ENCODE data around the gene TP53INP2. TPM values are rescaled to one million over a fixed set of nuclear protein-coding genes. Genes with fewer than 3 reads are reported as not detected.

The TP53INP2 gene
- total and polyA plus RNA-seq, 2 donors from 2014 or later, result 23.3 to 31.9 TPM

GRCh38 chr20:34710861-34711574 lies 6.9 kb downstream of the TP53INP2 start:
- Histone ChIP-seq H3K4me3 (ENCODE audit: low read length in 3 of 3) (no peak overlapping the region), H3K9me3 (ENCODE audit: control insufficient read depth in 2 of 3, insufficient read depth in 1 of 3, low read length in 3 of 3) (no peaks in the 10 kb centered on the region), H3K36me3 (ENCODE audit: control insufficient read depth in 2 of 3, insufficient read depth in 3 of 3, low read length in 3 of 3) (peaks cover 0 to 12% (median 7%) of the 10 kb centered on the region in 3 donors), H3K4me1 (ENCODE audit: control insufficient read depth in 2 of 3, insufficient read depth in 2 of 3, low read depth in 1 of 3, low read length in 3 of 3) (peaks cover 0 to 28% (median 20%) of the 10 kb centered on the region in 3 donors), H3K9ac (ENCODE audit: low read length in 3 of 3) (peak overlapping the region in 1 of 3 donors; percentile 44), H3K27me3 (ENCODE audit: control insufficient read depth, insufficient read depth, low read length) (no peaks in the 10 kb centered on the region), H3K27ac (ENCODE audit: low read depth in 2 of 2, low read length in 2 of 2) (no peak overlapping the region)
- TF ChIP-seq, protein P1, sequence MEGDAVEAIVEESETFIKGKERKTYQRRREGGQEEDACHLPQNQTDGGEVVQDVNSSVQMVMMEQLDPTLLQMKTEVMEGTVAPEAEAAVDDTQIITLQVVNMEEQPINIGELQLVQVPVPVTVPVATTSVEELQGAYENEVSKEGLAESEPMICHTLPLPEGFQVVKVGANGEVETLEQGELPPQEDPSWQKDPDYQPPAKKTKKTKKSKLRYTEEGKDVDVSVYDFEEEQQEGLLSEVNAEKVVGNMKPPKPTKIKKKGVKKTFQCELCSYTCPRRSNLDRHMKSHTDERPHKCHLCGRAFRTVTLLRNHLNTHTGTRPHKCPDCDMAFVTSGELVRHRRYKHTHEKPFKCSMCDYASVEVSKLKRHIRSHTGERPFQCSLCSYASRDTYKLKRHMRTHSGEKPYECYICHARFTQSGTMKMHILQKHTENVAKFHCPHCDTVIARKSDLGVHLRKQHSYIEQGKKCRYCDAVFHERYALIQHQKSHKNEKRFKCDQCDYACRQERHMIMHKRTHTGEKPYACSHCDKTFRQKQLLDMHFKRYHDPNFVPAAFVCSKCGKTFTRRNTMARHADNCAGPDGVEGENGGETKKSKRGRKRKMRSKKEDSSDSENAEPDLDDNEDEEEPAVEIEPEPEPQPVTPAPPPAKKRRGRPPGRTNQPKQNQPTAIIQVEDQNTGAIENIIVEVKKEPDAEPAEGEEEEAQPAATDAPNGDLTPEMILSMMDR (IDR thresholded peaks at IDR 0.05; ENCODE audit: borderline replicate concordance, extremely low read depth, insufficient read depth), result no peak
- no peak for DNase-seq
- FAIRE-seq, result no peak
- intact Hi-C loops (cut with DNase I), result no loop called here

- Histone ChIP-seq H3K27me3 (ENCODE audit: control insufficient read depth, insufficient read depth, low read length) (no peaks in the 10 kb centered on the region), H3K9me3 (ENCODE audit: control insufficient read depth in 2 of 3, insufficient read depth in 1 of 3, low read length in 3 of 3) (no peaks in the 10 kb centered on the region), H3K9ac (ENCODE audit: low read length in 3 of 3) (no peak overlapping the region), H3K4me3 (ENCODE audit: low read length in 3 of 3) (no peak overlapping the region), H3K27ac (ENCODE audit: low read depth in 2 of 2, low read length in 2 of 2) (no peak overlapping the region), H3K36me3 (ENCODE audit: control insufficient read depth in 2 of 3, insufficient read depth in 3 of 3, low read length in 3 of 3) (peaks cover 0 to 14% (median 11%) of the 10 kb centered on the region in 3 donors), H3K4me1 (ENCODE audit: control insufficient read depth in 2 of 3, insufficient read depth in 2 of 3, low read depth in 1 of 3, low read length in 3 of 3) (peaks cover 0 to 22% (median 11%) of the 10 kb centered on the region in 3 donors)
- intact Hi-C loops (cut with DNase I), result no loop called here
- FAIRE-seq, result no peak
- DNase-seq, result no peak
- TF ChIP-seq, protein P1 (IDR thresholded peaks at IDR 0.05; ENCODE audit: borderline replicate concordance, extremely low read depth, insufficient read depth), result no peak
These were observed 7.8 kb downstream of the TP53INP2 start for GRCh38 chr20:34711813-34712430.

DNA sequence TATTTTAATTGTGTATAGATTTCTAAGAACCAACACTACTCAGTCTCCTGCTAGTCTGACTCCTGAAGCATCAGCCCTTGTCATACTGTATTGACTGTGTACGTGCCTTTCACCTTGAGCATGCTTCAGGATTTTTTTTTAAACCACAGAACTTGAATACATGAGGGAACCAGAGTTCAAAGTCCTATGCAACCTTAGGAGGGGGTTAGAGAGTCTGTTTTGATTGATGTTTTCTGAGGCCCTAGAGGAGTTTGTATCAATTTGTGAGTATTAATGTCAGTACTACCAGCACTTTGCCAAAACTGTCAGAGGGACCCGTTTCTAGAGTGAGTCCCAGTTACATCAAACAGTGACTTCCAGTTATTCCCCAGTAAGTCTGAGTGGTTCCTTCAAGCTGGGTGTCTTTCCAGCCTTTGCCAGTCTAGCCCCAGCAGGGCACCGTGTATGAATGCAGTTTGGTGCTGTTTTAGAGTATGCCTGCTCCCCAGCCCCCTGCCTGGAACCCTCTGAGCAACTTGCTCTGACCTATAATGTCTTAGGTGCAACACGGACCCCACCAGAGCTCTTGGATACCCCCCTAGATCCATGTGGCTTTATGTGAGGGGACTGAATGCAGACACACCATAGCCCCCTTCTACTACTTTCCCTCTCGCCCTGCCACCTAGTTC lies 8.5 kb downstream of the TP53INP2 start:
- Histone ChIP-seq H3K9me3 (ENCODE audit: control insufficient read depth in 2 of 3, insufficient read depth in 1 of 3, low read length in 3 of 3) (no peaks in the 10 kb centered on the region), H3K36me3 (ENCODE audit: control insufficient read depth in 2 of 3, insufficient read depth in 3 of 3, low read length in 3 of 3) (peaks cover 0 to 14% (median 11%) of the 10 kb centered on the region in 3 donors), H3K4me1 (ENCODE audit: control insufficient read depth in 2 of 3, insufficient read depth in 2 of 3, low read depth in 1 of 3, low read length in 3 of 3) (peaks cover 0 to 20% (median 10%) of the 10 kb centered on the region in 3 donors), H3K9ac (ENCODE audit: low read length in 3 of 3) (no peak overlapping the region), H3K27ac (ENCODE audit: low read depth in 2 of 2, low read length in 2 of 2) (peak overlapping the region in 1 of 2 donors; percentile 10), H3K27me3 (ENCODE audit: control insufficient read depth, insufficient read depth, low read length) (no peaks in the 10 kb centered on the region), H3K4me3 (ENCODE audit: low read length in 3 of 3) (no peak overlapping the region)
- FAIRE-seq, result no peak
- TF ChIP-seq, protein P1 (IDR thresholded peaks at IDR 0.05; ENCODE audit: borderline replicate concordance, extremely low read depth, insufficient read depth), result no peak
- no peak for DNase-seq
- intact Hi-C loops (cut with DNase I), result no loop called here
